ENCODE data around the gene ADRA2B.
"Not testable (repeated sequence)": the region's sequence is repeated elsewhere in the genome, so short reads cannot be mapped to it uniquely, and the experiment has no call there.

ADRA2B gene

GRCh38 chr2:96116424-96116878 lies at the start of gene ADRA2B:
TSS of gene ADRA2B (minus strand) at chr2:96116571. CDS start at chr2:96116149, 422 bp downstream.
- DNase-seq: peak; percentile 32

GRCh38 chr2:96164459-96165184 lies 48.3 kb upstream of the ADRA2B start:
- DNase-seq: no peak

GRCh38 chr2:96163768-96164429 lies 47.5 kb upstream of the ADRA2B start:
- DNase-seq: no peak

GRCh38 chr2:96163415-96163767 lies 47.0 kb upstream of the ADRA2B start:
- DNase-seq: no peak

GRCh38 chr2:96161898-96162297 lies 45.5 kb upstream of the ADRA2B start:
- no peak for DNase-seq

GRCh38 chr2:96160366-96160765 lies 44.0 kb upstream of the ADRA2B start:
- not testable (repeated sequence) for DNase-seq

- no peak for DNase-seq
Measured at GRCh38 chr2:96159084-96159830, 42.9 kb upstream of the ADRA2B start.

DNA sequence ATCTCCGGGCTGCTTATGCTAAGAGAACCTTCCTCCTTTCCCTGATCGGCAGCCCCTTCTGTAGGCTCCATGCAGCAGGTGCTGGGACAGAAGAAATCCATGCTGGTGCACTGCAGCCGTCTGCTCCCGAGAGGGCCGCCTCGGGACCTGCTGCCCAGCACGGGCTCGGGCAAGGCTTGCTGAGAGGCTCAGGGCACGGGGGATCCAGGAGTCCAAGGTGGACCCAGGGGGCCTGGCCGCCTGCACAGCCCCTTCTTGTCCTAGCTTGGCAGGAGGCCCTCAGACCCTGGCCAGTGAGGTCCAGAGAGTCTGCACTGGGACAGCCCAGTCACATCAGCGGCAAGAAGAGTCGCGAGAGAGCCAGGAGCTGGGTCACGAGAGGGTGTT lies 42.2 kb upstream of the ADRA2B start:
- no peak for DNase-seq

- no peak for DNase-seq
Measured at GRCh38 chr2:96157649-96158553, 41.5 kb upstream of the ADRA2B start.

GRCh38 chr2:96156926-96157648 lies 40.7 kb upstream of the ADRA2B start:
- no peak for DNase-seq

DNA sequence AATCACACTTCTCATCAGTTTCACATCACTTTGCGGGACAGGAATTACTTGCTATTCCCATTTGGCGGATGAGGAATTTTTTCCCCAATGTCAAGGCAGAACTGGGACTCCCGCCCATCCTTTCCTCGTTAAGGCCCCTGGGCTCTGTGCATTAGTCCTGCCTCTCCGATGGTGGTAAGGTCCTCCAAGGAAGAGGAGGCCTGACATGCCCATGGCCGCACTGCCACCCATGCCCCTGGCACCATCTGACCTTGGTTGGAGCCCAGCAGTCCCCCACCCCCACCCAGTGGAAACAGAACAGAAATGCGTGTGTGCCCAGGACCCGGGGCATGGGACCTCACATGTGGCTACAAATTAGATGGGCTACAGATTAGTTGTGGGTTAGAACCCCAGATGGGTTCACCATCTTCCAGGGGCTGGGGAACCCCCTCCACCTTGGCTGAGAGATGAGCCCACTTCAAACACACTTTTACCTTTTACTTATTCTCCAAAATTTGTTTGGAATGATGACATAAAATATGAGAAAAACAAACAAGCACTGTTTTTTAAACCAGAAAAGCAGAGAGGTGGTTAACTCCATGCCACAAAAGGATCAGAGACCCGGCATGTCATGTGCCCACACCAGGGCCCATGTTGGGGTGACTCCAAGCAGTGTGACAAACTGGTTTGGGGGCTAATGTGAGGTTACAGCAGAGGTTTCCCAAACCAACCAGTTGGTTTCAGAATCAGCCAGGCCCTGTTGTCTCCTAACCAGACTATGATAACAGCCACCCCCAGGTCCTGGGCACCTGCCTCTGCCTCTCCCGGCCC lies 39.8 kb upstream of the ADRA2B start:
- no peak for DNase-seq

GRCh38 chr2:96154506-96155380 lies 38.4 kb upstream of the ADRA2B start:
- DNase-seq: no peak

- no peak for DNase-seq
Measured at GRCh38 chr2:96153991-96154431, 37.6 kb upstream of the ADRA2B start.

DNA sequence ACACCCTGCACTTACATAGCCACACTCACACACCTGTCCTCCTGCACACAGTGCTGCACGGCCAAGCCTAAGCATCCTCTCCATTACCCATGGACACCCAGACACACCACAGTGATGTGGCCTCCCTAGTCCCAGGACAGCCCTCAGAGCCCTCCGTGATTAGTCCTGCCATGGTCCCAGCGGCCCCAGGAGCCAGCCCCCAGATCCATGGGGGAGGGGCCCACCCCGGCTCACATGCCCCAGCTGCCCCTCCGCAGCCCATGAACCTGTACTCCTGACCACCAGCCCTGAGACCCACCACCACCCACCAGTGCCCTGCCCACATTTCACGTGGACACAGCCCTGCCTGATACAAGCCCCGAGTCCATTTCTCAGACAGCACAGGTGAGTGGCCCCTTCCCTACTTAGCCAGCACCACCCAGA lies 36.9 kb upstream of the ADRA2B start:
- DNase-seq: no peak

DNA sequence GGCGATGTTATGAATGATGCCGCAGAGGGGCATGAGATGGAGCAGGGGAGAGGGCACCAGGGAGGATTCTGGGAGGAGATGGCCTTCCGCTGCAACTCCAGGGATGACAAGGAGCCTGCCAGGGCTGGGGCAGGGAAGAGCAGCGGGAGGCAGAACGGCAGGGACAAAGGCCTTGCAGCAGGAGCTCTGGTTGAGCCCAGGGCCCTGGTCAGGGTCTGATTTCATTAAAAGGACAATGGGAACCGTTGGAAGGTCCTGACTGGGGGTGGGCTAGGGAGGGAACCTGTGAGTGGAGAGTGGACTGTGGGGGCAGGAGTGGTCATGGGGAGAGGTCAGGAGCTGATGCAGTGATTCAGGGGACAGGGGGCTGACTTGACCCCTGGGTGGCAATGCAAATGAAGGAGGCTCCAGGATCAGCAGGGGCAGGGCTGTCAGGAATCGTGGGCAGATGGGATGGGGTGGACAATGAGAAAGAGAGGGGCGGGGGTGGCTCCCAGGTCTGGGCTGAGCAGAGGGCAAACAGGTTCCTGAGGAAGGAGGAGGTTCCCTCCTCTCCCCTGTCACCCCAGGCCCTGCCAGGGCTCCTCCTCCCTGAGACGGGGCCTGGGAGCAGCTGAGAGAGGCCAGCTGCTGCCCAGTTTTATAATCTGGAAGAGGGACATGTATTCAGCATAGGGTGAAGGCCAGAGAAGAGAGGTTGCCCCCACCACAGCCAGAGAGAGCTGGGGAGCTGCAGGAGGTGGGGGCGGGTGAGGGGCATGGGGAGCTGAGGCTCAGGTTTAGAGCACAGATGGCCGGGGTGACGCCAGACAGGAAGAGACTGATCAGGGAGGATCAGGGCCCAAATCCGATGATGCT lies 36.2 kb upstream of the ADRA2B start:
- no peak for DNase-seq

- DNase-seq: no peak
Measured at GRCh38 chr2:96151595-96152303, 35.4 kb upstream of the ADRA2B start.

- no peak for DNase-seq
Measured at GRCh38 chr2:96150791-96151594, 34.6 kb upstream of the ADRA2B start.

Measured in EL (cell line).